HFFc6 (cell line): Measurements from ENCODE around the gene STK38. TPM values are rescaled to one million over a fixed set of nuclear protein-coding genes. Genes with fewer than 3 reads are reported as not detected.

ENCODE experiments used
- DNase-seq: peaks from one replicate; pipeline ENCODE4 v3.0.0-alpha.2; 2018
- H3K27ac Mint-ChIP-seq: 2 replicates; pipeline ENCODE4 v1.8.0; 2020; ENCODE audit warnings: mild to moderate bottlenecking, mixed read lengths
- H3K27me3 Mint-ChIP-seq: 2 replicates; pipeline ENCODE4 v1.8.0; 2021; ENCODE audit warnings: mild to moderate bottlenecking, moderate library complexity, mixed read lengths; ENCODE audit not compliant: insufficient read depth
- H3K36me3 Mint-ChIP-seq: 2 replicates; pipeline ENCODE4 v1.8.0; 2021; ENCODE audit warnings: low read depth, mixed read lengths
- H3K4me1 Mint-ChIP-seq: 2 replicates; pipeline ENCODE4 v1.8.0; 2020; ENCODE audit warnings: low read depth, mixed read lengths
- H3K4me3 Mint-ChIP-seq: 2 replicates; pipeline ENCODE4 v1.8.0; 2020; ENCODE audit warnings: mild to moderate bottlenecking, moderate library complexity, mixed read lengths
- H3K9me3 Mint-ChIP-seq: 2 replicates; pipeline ENCODE4 v1.8.0; 2020; ENCODE audit warnings: mild to moderate bottlenecking, mixed read lengths
- CTCF ChIP-seq: fragments of 200-600 bp; sonication (generic); IDR thresholded peaks from 2 replicates; pipeline ENCODE4 v1.5.0; 2021; ENCODE audit warnings: antibody characterized with exemption, mild to moderate bottlenecking
- total RNA-seq, 6 experiments: library from RNA; stranded (reverse); fragmentation: NEBNext Ultra II Directional; extraction: Animal tissue kit (Norgen Biotek cat#: 25700); gene quantifications; 2 replicates in 1 of 6; 3 replicates in 5 of 6; pipeline ENCODE4 v1.2.3, GENCODE V29; 2021

Gene STK38
- total RNA-seq, 6 experiments from 2014 or later: 37.4 to 44.9 (median 41.9) TPM

- Mint-ChIP-seq H3K27me3 (no peaks in the 10 kb centered on the region), H3K36me3 (peaks cover 43% of the 10 kb centered on the region), H3K4me3 (no peak overlapping the region), H3K9me3 (no peaks in the 10 kb centered on the region), H3K4me1 (no peaks in the 10 kb centered on the region), H3K27ac (no peak overlapping the region)
- no peak for TF ChIP-seq CTCF
- DNase-seq: no peak
Measured at GRCh38 chr6:36510365-36510764, 36.9 kb downstream of the STK38 start.

- Mint-ChIP-seq H3K27ac (no peak overlapping the region), H3K4me1 (no peaks in the 10 kb centered on the region), H3K27me3 (no peaks in the 10 kb centered on the region), H3K4me3 (no peak overlapping the region), H3K9me3 (no peaks in the 10 kb centered on the region), H3K36me3 (peaks cover 40% of the 10 kb centered on the region)
- no peak for TF ChIP-seq CTCF
- no peak for DNase-seq
Measured at GRCh38 chr6:36508532-36508931, 38.7 kb downstream of the STK38 start.

GRCh38 chr6:36506611-36507010 lies 40.7 kb downstream of the STK38 start:
- Mint-ChIP-seq H3K27ac (no peak overlapping the region), H3K27me3 (no peaks in the 10 kb centered on the region), H3K4me1 (no peaks in the 10 kb centered on the region), H3K4me3 (no peak overlapping the region), H3K9me3 (no peaks in the 10 kb centered on the region), H3K36me3 (peaks cover 37% of the 10 kb centered on the region)
- no peak for DNase-seq
- TF ChIP-seq CTCF: no peak

- Mint-ChIP-seq H3K9me3 (no peaks in the 10 kb centered on the region), H3K27me3 (no peaks in the 10 kb centered on the region), H3K36me3 (peaks cover 36% of the 10 kb centered on the region), H3K4me1 (no peaks in the 10 kb centered on the region), H3K4me3 (no peak overlapping the region), H3K27ac (no peak overlapping the region)
- no peak for DNase-seq
- TF ChIP-seq CTCF: no peak
Measured at GRCh38 chr6:36505744-36506534, 41.3 kb downstream of the STK38 start.

- Mint-ChIP-seq H3K9me3 (no peaks in the 10 kb centered on the region), H3K27me3 (no peaks in the 10 kb centered on the region), H3K27ac (no peak overlapping the region), H3K36me3 (peaks cover 30% of the 10 kb centered on the region), H3K4me1 (no peaks in the 10 kb centered on the region), H3K4me3 (no peak overlapping the region)
- no peak for TF ChIP-seq CTCF
- DNase-seq: no peak
Measured at GRCh38 chr6:36504982-36505381, 42.3 kb downstream of the STK38 start.
